ENCODE results near the gene SGPL1.
"Not testable (repeated sequence)": the region's sequence is repeated elsewhere in the genome, so short reads cannot be mapped to it uniquely, and the experiment has no call there.

The SGPL1 gene

GRCh38 chr10:70815504-70816219, at the start of gene SGPL1:
Gene SGPL1, plus strand, starts transcription at chr10:70815948. Its CDS starts 906 bp downstream, at chr10:70816854.
- peak; percentile 57 to 67 for DNase-seq (ENCODE audit: low read depth in 2 of 2)

GRCh38 chr10:70768026-70768685, 47.6 kb upstream of the SGPL1 start:
- not testable (repeated sequence) for DNase-seq (ENCODE audit: low read depth in 2 of 2)

GRCh38 chr10:70769121-70769520, 46.6 kb upstream of the SGPL1 start:
- no peak for DNase-seq (ENCODE audit: low read depth in 2 of 2)

- no peak for DNase-seq (ENCODE audit: low read depth in 2 of 2)
These were observed 45.7 kb upstream of the SGPL1 start for GRCh38 chr10:70770001-70770400.

- DNase-seq (ENCODE audit: low read depth in 2 of 2) = not testable (repeated sequence)
These were observed 45.2 kb upstream of the SGPL1 start for GRCh38 chr10:70770516-70770915.

- DNase-seq (ENCODE audit: low read depth in 2 of 2) = no peak
These were observed 44.2 kb upstream of the SGPL1 start for GRCh38 chr10:70771311-70772194.

GRCh38 chr10:70772627-70773026, 43.1 kb upstream of the SGPL1 start:
- DNase-seq (ENCODE audit: low read depth in 2 of 2) = no peak

- DNase-seq (ENCODE audit: low read depth in 2 of 2) = no peak
These were observed 42.3 kb upstream of the SGPL1 start for GRCh38 chr10:70773461-70773860.

- no peak for DNase-seq (ENCODE audit: low read depth in 2 of 2)
These were observed 41.6 kb upstream of the SGPL1 start for GRCh38 chr10:70773965-70774809.

- DNase-seq (ENCODE audit: low read depth in 2 of 2) = no peak
These were observed 40.7 kb upstream of the SGPL1 start for GRCh38 chr10:70774810-70775678.

- DNase-seq (ENCODE audit: low read depth in 2 of 2) = no peak
These were observed 39.9 kb upstream of the SGPL1 start for GRCh38 chr10:70775679-70776454.

- DNase-seq (ENCODE audit: low read depth in 2 of 2) = no peak
These were observed 39.2 kb upstream of the SGPL1 start for GRCh38 chr10:70776455-70777005.

GRCh38 chr10:70777063-70777875, 38.5 kb upstream of the SGPL1 start:
- no peak for DNase-seq (ENCODE audit: low read depth in 2 of 2)

GRCh38 chr10:70778267-70778924, 37.4 kb upstream of the SGPL1 start:
- DNase-seq (ENCODE audit: low read depth in 2 of 2) = no peak

GRCh38 chr10:70779088-70779487, 36.7 kb upstream of the SGPL1 start:
- DNase-seq (ENCODE audit: low read depth in 2 of 2) = no peak

GRCh38 chr10:70779511-70780369, 36.0 kb upstream of the SGPL1 start:
- DNase-seq (ENCODE audit: low read depth in 2 of 2) = no peak

- no peak for DNase-seq (ENCODE audit: low read depth in 2 of 2)
These were observed 35.4 kb upstream of the SGPL1 start for GRCh38 chr10:70780370-70780760.
